Mammary microvascular endothelial cell (primary cell): ENCODE data around the gene KRTAP19-1. TPM values are rescaled to one million over a fixed set of nuclear protein-coding genes. Genes with fewer than 3 reads are reported as not detected.

ENCODE experiments used
- total RNA-seq: library from RNA; depleted of rRNA; stranded (reverse); fragments of >200 nt; gene quantifications from 2 replicates; pipeline ENCODE4 v1.2.3, GENCODE V29; 2015

Gene KRTAP19-1
- total RNA-seq, result not detected in 2 replicates

DNA sequence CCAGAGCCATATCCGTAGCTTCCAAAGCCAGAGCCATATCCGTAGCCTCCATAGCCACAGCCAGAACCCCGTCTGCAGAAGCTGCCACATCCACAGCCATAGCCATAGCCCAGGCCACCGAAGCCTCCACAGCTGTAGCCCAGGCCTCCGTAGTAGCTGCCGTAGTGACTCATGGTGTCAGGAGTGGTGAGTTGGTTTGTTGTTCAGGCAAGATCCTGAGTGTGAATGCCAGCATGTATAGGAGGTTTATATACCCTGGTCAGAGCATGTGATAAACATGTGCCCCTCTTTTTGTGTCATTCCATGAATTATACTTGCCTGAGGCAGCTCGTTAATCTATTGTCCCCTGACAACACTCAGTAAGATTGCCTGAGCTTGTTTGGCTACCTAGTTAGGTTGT, at the start of gene KRTAP19-1:
KRTAP19-1 (minus strand) TSS at position 223 of the 400 bp plus-strand sequence; CDS start at position 173, 50 bp downstream.

GRCh38 chr21:30502041-30502440, 21.9 kb upstream of the KRTAP19-1 start, which contains the start of gene KRTAP19-5:
TSS of gene KRTAP19-5 (minus strand) at chr21:30502141. CDS start at chr21:30502090, 51 bp downstream.

DNA sequence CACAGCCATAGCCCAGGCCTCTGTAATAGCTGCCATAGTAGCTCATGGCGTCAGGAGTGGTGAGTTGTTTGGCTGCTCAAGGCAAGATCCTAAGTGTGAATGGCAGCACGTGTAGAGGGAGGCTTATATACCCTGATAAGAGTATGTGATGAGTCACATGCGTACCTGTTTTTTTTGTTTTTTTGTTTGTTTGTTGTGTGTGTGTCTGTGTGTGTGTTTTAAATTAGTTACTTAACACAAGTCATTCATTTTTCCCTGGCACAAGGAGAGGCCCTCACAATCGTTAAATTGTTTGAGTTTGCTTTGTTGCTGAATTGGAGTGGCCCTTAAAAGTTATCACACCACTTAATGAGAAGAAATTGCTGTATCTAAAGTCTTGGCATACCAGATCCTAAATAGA, 16.9 kb upstream of the KRTAP19-1 start, which contains the start of gene KRTAP19-4:
KRTAP19-4 (minus strand) TSS at position 101 of the 400 bp plus-strand sequence; CDS start at position 46, 55 bp downstream.

DNA sequence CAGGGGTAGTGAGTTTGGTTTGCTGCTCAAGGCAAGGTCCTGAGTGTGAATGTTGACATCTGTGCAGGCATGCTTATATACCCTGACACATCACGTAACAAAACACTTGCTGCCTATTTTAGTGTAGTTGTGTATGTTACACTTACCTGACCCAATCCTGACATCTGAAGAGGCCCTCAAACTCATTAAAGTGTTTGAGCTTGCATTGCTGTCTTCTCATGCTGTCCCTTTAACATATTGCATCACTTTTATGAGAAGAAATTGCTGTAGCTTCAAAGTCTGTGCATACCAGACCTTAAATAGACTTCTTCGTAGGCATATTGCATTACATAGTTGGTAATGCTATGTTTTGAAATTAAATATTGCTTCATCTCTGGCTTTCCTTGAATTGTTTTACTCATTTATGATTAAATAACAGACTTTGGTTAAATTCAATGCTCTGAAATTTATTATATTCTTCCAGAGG, 11.8 kb upstream of the KRTAP19-1 start, which contains the start of gene KRTAP19-3:
KRTAP19-3 (minus strand) TSS at position 51 of the 466 bp plus-strand sequence. CDS start 56 bp downstream, outside the sequence.

GRCh38 chr21:30487336-30487735, 7.2 kb upstream of the KRTAP19-1 start, which contains the start of gene KRTAP19-2:
TSS of gene KRTAP19-2 (minus strand) at chr21:30487436. CDS start at chr21:30487348, 88 bp downstream.

DNA sequence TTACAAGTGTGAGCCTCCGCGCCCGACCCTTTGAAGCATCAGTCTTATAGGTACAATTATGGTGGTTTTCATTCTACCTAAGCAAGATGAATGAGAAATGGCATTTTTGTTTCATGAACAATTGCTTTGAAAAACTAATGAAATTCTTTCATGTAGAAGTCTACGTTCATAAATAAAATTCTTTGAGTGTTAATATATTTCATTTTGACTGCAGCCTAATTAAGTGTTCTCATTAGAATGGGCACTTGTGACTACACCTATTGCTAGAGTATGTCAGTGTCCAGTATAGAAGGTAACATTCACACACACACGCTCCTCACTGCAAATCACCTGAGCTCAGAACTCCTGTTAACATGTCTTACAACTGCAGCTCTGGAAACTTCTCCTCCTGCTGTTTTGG, 40.2 kb downstream of the KRTAP19-1 start, which contains the start of gene KRTAP15-1:
KRTAP15-1 (plus strand) TSS at position 301 of the 400 bp plus-strand sequence; CDS start at position 354, 53 bp downstream.

DNA sequence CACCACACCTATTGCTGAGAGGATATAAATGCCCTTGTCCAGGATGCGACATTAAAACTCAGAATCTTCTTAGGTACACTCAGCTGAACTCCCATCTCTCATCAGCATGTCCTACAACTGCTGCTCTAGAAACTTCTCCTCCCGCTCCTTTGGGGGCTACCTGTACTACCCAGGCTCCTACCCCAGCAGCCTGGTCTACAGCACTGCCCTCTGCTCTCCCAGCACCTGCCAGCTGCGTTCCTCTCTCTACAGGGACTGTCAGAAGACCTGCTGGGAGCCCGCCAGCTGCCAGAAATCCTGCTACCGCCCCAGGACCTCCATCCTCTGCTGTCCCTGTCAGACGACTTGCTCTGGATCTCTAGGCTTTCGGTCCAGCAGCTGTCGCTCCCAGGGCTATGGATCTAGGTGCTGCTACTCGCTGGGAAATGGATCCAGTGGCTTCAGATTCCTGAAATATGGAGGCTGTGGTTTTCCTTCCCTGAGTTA, 50.0 kb downstream of the KRTAP19-1 start, which contains the start of gene KRTAP13-4:
KRTAP13-4 (plus strand) TSS at position 51 of the 486 bp plus-strand sequence; CDS start at position 107, 56 bp downstream.

Other genes starting within 250 kb of the KRTAP19-1 start
- not detected in 2 replicates for gene KRTAP24-1, start 197.4 kb downstream of the KRTAP19-1 start, total RNA-seq
- gene KRTAP25-1, start 190.9 kb downstream of the KRTAP19-1 start, total RNA-seq, result not detected in 2 replicates
- gene KRTAP26-1, start 160.1 kb downstream of the KRTAP19-1 start, total RNA-seq, result not detected in 2 replicates
- gene KRTAP27-1, start 142.7 kb downstream of the KRTAP19-1 start, total RNA-seq, result not detected in 2 replicates
- not detected in 2 replicates for gene KRTAP23-1, start 131.8 kb downstream of the KRTAP19-1 start, total RNA-seq
- gene KRTAP13-2, start 108.1 kb downstream of the KRTAP19-1 start, total RNA-seq, result not detected in 2 replicates
- not detected in 2 replicates for gene KRTAP13-1, start 84.3 kb downstream of the KRTAP19-1 start, total RNA-seq
- not detected in 2 replicates for gene KRTAP13-3, start 54.4 kb downstream of the KRTAP19-1 start, total RNA-seq
- gene KRTAP13-4, start 50.1 kb downstream of the KRTAP19-1 start, total RNA-seq, result not detected in 2 replicates
- not detected in 2 replicates for gene KRTAP15-1, start 40.1 kb downstream of the KRTAP19-1 start, total RNA-seq
- not detected in 2 replicates for gene KRTAP19-2, start 7.1 kb upstream of the KRTAP19-1 start, total RNA-seq
- gene KRTAP19-3, start 11.6 kb upstream of the KRTAP19-1 start, total RNA-seq, result not detected in 2 replicates
- not detected in 2 replicates for gene KRTAP19-4, start 16.8 kb upstream of the KRTAP19-1 start, total RNA-seq
- not detected in 2 replicates for gene KRTAP19-5, start 21.8 kb upstream of the KRTAP19-1 start, total RNA-seq
- not detected in 2 replicates for gene KRTAP19-6, start 61.5 kb upstream of the KRTAP19-1 start, total RNA-seq
- not detected in 2 replicates for gene KRTAP19-7, start 80.9 kb upstream of the KRTAP19-1 start, total RNA-seq
- gene KRTAP22-2, start 110.0 kb upstream of the KRTAP19-1 start, total RNA-seq, result not detected in 2 replicates
- not detected in 2 replicates for gene KRTAP6-3, start 112.1 kb upstream of the KRTAP19-1 start, total RNA-seq
- not detected in 2 replicates for gene KRTAP6-2, start 118.5 kb upstream of the KRTAP19-1 start, total RNA-seq
- gene KRTAP22-1, start 120.7 kb upstream of the KRTAP19-1 start, total RNA-seq, result not detected in 2 replicates
- gene KRTAP6-1, start 133.6 kb upstream of the KRTAP19-1 start, total RNA-seq, result not detected in 2 replicates
- not detected in 2 replicates for gene KRTAP20-1, start 136.1 kb upstream of the KRTAP19-1 start, total RNA-seq
- gene KRTAP20-4, start 140.3 kb upstream of the KRTAP19-1 start, total RNA-seq, result not detected in 2 replicates
- not detected in 2 replicates for gene KRTAP20-2, start 154.8 kb upstream of the KRTAP19-1 start, total RNA-seq
- gene KRTAP20-3, start 162.5 kb upstream of the KRTAP19-1 start, total RNA-seq, result not detected in 2 replicates
- gene KRTAP21-3, start 238.4 kb upstream of the KRTAP19-1 start, total RNA-seq, result not detected in 2 replicates